SK-N-SH (cell line): ENCODE data around the gene PIP5K1C.

ENCODE experiments used
- CHD2 ChIP-seq: fragments of 150-350 bp; IDR thresholded peaks from 2 replicates; pipeline ENCODE4 v1.6.1; 2018; ENCODE audit warnings: low read length; ENCODE audit not compliant: partially characterized antibody
- EZH2phosphoT487 ChIP-seq: fragments of 200-600 bp; sonication (generic); IDR thresholded peaks from 2 replicates; pipeline ENCODE4 v1.6.1; 2017; ENCODE audit warnings: low read depth, mixed run types, mild to moderate bottlenecking, antibody characterized with exemption, moderate library complexity, borderline replicate concordance
- POLR2AphosphoS5 ChIP-seq: IDR thresholded peaks from 2 replicates; pipeline ENCODE4 v1.6.1; 2012; ENCODE audit warnings: low read depth, low read length
- RCOR1 ChIP-seq: fragments of 150-350 bp; IDR thresholded peaks from 2 replicates; pipeline ENCODE4 v1.6.1; 2017; ENCODE audit warnings: antibody characterized with exemption, low read length
- TF ChIP-seq, protein P1 (sequence below): fragments of 200-600 bp; sonication (generic); IDR thresholded peaks from 2 replicates; pipeline ENCODE4 v1.6.1; 2017; ENCODE audit warnings: antibody characterized with exemption, mild to moderate bottlenecking, moderate library complexity

DNA sequence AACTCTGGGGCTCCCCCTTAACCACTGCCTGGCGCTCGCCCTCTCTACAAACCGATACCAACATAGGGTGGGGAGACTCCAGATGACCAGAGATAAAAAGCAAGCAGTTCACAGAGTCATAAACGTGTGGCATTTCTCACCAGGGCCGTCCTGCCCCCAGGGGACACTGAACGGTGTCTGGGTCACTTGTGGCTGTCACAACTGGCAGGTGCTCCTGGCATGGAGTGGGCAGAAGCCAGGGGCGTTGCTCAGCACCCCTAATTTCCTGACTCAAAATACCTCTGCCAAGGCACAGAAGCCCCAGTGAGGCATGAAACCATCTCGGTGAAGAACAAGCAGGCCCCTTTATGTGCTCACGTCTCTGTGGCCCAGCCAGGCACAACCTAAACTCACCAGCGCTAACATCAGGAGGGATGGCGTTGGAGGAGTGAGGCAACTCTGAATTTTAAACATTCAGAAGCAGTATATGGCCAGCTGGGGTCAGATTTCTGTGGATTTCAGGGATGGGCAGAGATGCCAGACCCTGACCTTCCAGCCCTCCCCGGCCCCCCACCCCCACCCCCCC is 1.8 kb downstream of the PIP5K1C start:
- no peak for TF ChIP-seq RCOR1
- TF ChIP-seq POLR2AphosphoS5, result no peak
- TF ChIP-seq, protein P1, sequence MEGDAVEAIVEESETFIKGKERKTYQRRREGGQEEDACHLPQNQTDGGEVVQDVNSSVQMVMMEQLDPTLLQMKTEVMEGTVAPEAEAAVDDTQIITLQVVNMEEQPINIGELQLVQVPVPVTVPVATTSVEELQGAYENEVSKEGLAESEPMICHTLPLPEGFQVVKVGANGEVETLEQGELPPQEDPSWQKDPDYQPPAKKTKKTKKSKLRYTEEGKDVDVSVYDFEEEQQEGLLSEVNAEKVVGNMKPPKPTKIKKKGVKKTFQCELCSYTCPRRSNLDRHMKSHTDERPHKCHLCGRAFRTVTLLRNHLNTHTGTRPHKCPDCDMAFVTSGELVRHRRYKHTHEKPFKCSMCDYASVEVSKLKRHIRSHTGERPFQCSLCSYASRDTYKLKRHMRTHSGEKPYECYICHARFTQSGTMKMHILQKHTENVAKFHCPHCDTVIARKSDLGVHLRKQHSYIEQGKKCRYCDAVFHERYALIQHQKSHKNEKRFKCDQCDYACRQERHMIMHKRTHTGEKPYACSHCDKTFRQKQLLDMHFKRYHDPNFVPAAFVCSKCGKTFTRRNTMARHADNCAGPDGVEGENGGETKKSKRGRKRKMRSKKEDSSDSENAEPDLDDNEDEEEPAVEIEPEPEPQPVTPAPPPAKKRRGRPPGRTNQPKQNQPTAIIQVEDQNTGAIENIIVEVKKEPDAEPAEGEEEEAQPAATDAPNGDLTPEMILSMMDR, result no peak
- TF ChIP-seq CHD2, result no peak
- no peak for TF ChIP-seq EZH2phosphoT487
